ENCODE measurements around the gene LHPP.

DNA sequence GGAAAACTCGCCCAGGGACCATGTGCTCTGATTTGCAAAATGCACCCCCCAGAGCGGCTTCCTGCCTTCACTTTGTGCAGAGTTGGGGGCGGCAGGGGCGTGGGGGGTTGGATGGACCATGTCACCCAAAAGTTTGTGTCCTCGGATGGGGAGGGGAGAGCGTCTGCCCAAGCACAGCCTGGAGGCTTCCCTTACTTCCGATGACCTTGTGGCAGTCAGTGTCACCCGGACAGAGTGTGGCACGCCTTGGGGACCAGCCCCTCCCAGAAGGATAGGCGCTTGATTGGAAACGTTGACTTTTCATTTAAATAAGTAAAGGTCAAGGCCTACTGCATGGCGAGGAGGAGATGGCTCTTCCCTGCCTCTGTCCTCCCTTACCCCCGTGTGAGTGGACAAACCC is 71.6 kb downstream of the LHPP start:
- no peak for TF ChIP-seq EP300 (IDR thresholded peaks at IDR 0.05; ENCODE audit: low read depth)
- TF ChIP-seq, protein P1, sequence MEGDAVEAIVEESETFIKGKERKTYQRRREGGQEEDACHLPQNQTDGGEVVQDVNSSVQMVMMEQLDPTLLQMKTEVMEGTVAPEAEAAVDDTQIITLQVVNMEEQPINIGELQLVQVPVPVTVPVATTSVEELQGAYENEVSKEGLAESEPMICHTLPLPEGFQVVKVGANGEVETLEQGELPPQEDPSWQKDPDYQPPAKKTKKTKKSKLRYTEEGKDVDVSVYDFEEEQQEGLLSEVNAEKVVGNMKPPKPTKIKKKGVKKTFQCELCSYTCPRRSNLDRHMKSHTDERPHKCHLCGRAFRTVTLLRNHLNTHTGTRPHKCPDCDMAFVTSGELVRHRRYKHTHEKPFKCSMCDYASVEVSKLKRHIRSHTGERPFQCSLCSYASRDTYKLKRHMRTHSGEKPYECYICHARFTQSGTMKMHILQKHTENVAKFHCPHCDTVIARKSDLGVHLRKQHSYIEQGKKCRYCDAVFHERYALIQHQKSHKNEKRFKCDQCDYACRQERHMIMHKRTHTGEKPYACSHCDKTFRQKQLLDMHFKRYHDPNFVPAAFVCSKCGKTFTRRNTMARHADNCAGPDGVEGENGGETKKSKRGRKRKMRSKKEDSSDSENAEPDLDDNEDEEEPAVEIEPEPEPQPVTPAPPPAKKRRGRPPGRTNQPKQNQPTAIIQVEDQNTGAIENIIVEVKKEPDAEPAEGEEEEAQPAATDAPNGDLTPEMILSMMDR (IDR thresholded peaks at IDR 0.05) = no peak

All from transverse colon (tissue), 3 donors.